ENCODE data around the gene SEC61A2.

The SEC61A2 gene

DNA sequence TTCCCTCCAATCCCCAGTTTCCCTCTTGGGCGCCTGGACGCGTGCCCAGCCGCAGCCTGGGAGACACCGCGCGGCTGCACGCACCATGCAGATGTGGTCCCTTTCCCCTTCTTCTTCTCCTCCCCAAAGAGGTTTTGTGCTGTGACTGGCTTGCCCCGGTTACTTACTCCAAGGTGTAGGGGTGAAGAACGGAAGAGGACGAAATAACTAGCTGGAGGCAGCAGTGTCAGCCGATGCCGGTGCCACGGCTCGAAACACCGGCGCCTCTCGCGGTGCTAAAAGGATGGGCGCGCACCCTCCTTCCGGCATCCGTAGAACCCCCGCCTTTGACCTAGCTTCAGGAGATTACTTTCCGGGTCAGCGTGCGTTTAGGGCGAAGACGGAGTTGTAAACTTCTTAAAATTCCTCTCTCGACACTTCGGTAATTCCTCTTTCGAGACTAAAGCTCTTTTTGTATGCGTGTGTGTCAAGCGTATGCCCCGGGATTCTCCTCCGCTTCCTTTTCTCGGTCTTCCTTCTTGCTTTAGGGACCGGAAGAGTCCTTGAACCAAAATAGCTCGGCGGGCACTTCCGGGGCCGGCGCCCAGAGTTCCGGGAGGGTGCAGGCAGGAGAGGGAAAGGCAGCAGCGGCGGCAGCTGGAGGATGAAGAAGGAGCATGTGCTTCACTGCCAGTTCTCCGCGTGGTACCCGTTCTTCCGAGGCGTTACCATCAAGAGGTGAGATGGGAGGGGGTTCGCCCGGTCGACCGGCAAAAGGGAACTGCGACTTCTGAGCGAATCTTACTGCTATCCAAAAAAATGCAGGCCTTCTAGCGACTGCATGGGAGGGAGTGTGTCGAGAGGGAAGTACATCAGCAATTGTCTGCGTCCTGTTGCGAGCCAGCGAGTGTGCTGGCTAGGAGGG is 66.4 kb downstream of the SEC61A2 start, which contains the start of the genes CDC123 and NUDT5:
Gene CDC123 (plus strand): TSS at position 586 of the 904 bp plus-strand sequence. CDS start 58 bp downstream, at position 644.
Gene NUDT5 (minus strand): TSS at position 289 of the 904 bp plus-strand sequence. CDS start 9,600 bp downstream, outside the sequence.
- 0 out of 2 replicates have a peak, but pooled peaks cover 5% of the 10 kb centered on the region for H3K36me3 ChIP-seq (replicated peaks; ENCODE audit: insufficient read depth, low read length)
- H3K4me1 ChIP-seq (ENCODE audit: low read length): peaks cover 5% of the 10 kb centered on the region
- H2AFZ ChIP-seq (ENCODE audit: low read length): peak within 1 kb of the TSS; percentile 91
- H3K9me2 ChIP-seq (replicated peaks; ENCODE audit: insufficient read depth, low read length): no peaks in the 10 kb centered on the region
- no peaks in the 10 kb centered on the region for H3K9me3 ChIP-seq (replicated peaks; ENCODE audit: insufficient read depth, low read length)
- peak within 1 kb of the TSS; percentile 66 for H3K4me2 ChIP-seq (ENCODE audit: low read depth, low read length)
- peak within 1 kb of the TSS; percentile 74; the same call in 1 of the 2 replicates for H3K27ac ChIP-seq (ENCODE audit: low read length)
- peaks cover 87% of the 10 kb centered on the region for H3K79me2 ChIP-seq (ENCODE audit: low read length)
- H3K4me3 ChIP-seq (ENCODE audit: low read length): peak within 1 kb of the TSS; percentile 100
- DNase-seq: peak; percentile 90
- TF ChIP-seq, protein P1, sequence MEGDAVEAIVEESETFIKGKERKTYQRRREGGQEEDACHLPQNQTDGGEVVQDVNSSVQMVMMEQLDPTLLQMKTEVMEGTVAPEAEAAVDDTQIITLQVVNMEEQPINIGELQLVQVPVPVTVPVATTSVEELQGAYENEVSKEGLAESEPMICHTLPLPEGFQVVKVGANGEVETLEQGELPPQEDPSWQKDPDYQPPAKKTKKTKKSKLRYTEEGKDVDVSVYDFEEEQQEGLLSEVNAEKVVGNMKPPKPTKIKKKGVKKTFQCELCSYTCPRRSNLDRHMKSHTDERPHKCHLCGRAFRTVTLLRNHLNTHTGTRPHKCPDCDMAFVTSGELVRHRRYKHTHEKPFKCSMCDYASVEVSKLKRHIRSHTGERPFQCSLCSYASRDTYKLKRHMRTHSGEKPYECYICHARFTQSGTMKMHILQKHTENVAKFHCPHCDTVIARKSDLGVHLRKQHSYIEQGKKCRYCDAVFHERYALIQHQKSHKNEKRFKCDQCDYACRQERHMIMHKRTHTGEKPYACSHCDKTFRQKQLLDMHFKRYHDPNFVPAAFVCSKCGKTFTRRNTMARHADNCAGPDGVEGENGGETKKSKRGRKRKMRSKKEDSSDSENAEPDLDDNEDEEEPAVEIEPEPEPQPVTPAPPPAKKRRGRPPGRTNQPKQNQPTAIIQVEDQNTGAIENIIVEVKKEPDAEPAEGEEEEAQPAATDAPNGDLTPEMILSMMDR (IDR thresholded peaks at IDR 0.05; ENCODE audit: low read length): no peak
- TF ChIP-seq EZH2phosphoT487 (IDR thresholded peaks at IDR 0.05; ENCODE audit: low read length) (no peak), EZH2 (optimal IDR thresholded peaks at IDR 0.05; ENCODE audit: low read depth, low read length) (no peak)
- H3K9ac ChIP-seq (ENCODE audit: low read length): peak within 1 kb of the TSS; percentile 71
- peaks cover 4% of the 10 kb centered on the region; the same call in 1 of the 2 replicates for H4K20me1 ChIP-seq (ENCODE audit: insufficient read depth, low read length)
- H3K27me3 ChIP-seq (replicated peaks; ENCODE audit: insufficient read depth, low read length): no peaks in the 10 kb centered on the region
- H3F3A ChIP-seq (ENCODE audit: insufficient read depth, low read length): 0 out of 2 replicates have a peak, but pooled peaks cover 6% of the 10 kb centered on the region

DNA sequence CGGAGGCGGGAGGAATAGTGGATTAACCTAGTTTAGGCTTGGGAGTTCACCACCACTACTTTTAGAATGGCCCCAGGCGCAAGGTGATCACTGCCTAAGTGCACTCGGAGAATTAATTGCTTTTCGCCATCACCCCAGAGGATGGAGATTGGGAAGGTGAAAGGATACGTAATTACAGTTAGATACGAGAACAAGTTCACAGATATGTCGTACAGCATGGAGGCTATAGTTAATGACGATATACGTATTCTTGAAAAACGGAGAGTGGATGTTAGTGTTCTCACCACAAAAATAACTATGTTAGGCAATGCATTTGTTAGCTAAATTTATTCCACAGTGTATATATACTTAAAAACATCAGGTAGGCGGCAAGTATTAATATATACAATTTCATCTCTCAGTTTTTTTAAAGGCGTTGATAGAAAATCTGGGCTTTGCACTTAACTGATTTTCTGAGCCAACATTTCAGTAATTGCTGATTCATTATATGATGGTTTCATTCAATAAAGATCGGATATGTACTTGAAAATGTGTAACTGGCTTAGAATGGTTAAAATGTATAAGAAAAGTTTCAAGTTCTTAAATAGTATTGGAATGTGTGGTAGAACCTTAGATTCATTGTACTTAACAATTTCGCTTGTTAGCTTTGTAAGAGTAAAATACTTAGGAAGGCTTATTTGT is 67.2 kb downstream of the SEC61A2 start:
- H3K9ac ChIP-seq (ENCODE audit: low read length): peak overlapping the region; percentile 71
- 0 out of 2 replicates have a peak, but pooled peaks cover 6% of the 10 kb centered on the region for H3F3A ChIP-seq (ENCODE audit: insufficient read depth, low read length)
- H2AFZ ChIP-seq (ENCODE audit: low read length): peak overlapping the region; percentile 91
- TF ChIP-seq EZH2phosphoT487 (IDR thresholded peaks at IDR 0.05; ENCODE audit: low read length) (no peak), EZH2 (optimal IDR thresholded peaks at IDR 0.05; ENCODE audit: low read depth, low read length) (no peak)
- TF ChIP-seq, protein P1 (IDR thresholded peaks at IDR 0.05; ENCODE audit: low read length): no peak
- 0 out of 2 replicates have a peak, but pooled peaks cover 5% of the 10 kb centered on the region for H3K36me3 ChIP-seq (replicated peaks; ENCODE audit: insufficient read depth, low read length)
- no peaks in the 10 kb centered on the region for H3K27me3 ChIP-seq (replicated peaks; ENCODE audit: insufficient read depth, low read length)
- peaks cover 89% of the 10 kb centered on the region for H3K79me2 ChIP-seq (ENCODE audit: low read length)
- no peaks in the 10 kb centered on the region for H3K9me3 ChIP-seq (replicated peaks; ENCODE audit: insufficient read depth, low read length)
- H3K4me2 ChIP-seq (ENCODE audit: low read depth, low read length): peak overlapping the region; percentile 53
- H3K9me2 ChIP-seq (replicated peaks; ENCODE audit: insufficient read depth, low read length): no peaks in the 10 kb centered on the region
- H3K27ac ChIP-seq (ENCODE audit: low read length): peak overlapping the region; percentile 74; the same call in 1 of the 2 replicates
- peak overlapping the region; percentile 100 for H3K4me3 ChIP-seq (ENCODE audit: low read length)
- no peak for DNase-seq
- peaks cover 4% of the 10 kb centered on the region; the same call in 1 of the 2 replicates for H4K20me1 ChIP-seq (ENCODE audit: insufficient read depth, low read length)
- H3K4me1 ChIP-seq (ENCODE audit: low read length): peaks cover 5% of the 10 kb centered on the region

DNA sequence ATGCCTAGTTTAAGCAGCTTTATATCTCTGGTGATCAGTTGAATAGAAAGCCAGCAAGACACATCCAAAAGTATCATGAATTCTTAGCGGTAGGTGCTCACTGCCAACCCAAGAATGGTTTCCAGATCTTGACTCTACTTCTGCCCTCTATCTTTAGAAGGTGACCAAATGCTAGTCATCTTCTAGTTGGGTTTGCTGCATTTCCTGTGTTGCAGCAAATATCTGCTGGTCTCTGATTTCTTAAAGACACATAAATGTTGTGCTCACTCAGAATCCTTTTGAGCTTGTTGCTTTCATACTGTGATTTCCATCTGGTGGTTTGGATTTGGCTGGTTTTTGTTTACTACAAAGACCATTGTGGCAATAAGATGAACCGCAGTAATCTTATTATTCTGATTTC is 68.7 kb downstream of the SEC61A2 start:
- Histone ChIP-seq H3K9me2 (replicated peaks; ENCODE audit: insufficient read depth, low read length) (no peaks in the 10 kb centered on the region), H3F3A (ENCODE audit: insufficient read depth, low read length) (0 out of 2 replicates have a peak, but pooled peaks cover 6% of the 10 kb centered on the region), H3K4me1 (ENCODE audit: low read length) (peaks cover 5% of the 10 kb centered on the region), H2AFZ (ENCODE audit: low read length) (no peak overlapping the region), H3K79me2 (ENCODE audit: low read length) (peaks cover 93% of the 10 kb centered on the region), H4K20me1 (ENCODE audit: insufficient read depth, low read length) (peaks cover 4% of the 10 kb centered on the region; the same call in 1 of the 2 replicates), H3K4me3 (ENCODE audit: low read length) (no peak overlapping the region), H3K4me2 (ENCODE audit: low read depth, low read length) (no peak overlapping the region), H3K9ac (ENCODE audit: low read length) (no peak overlapping the region), H3K27me3 (replicated peaks; ENCODE audit: insufficient read depth, low read length) (no peaks in the 10 kb centered on the region), H3K36me3 (replicated peaks; ENCODE audit: insufficient read depth, low read length) (0 out of 2 replicates have a peak, but pooled peaks cover 5% of the 10 kb centered on the region), H3K27ac (ENCODE audit: low read length) (no peak overlapping the region), H3K9me3 (replicated peaks; ENCODE audit: insufficient read depth, low read length) (no peaks in the 10 kb centered on the region)
- TF ChIP-seq EZH2 (optimal IDR thresholded peaks at IDR 0.05; ENCODE audit: low read depth, low read length) (no peak), EZH2phosphoT487 (IDR thresholded peaks at IDR 0.05; ENCODE audit: low read length) (no peak)
- TF ChIP-seq, protein P1 (IDR thresholded peaks at IDR 0.05; ENCODE audit: low read length): no peak
- no peak for DNase-seq

All from MM.1S (cell line).